HG03039 (cell line): ENCODE results near the gene KCNH2.

ENCODE experiments used
- ATAC-seq: cut with Tn5 transposase; IDR thresholded peaks from one replicate; pipeline ENCODE4 v1.9.1; 2021; ENCODE audit warnings: mild to moderate bottlenecking, moderate library complexity; ENCODE audit not compliant: unreplicated experiment

The KCNH2 gene

DNA sequence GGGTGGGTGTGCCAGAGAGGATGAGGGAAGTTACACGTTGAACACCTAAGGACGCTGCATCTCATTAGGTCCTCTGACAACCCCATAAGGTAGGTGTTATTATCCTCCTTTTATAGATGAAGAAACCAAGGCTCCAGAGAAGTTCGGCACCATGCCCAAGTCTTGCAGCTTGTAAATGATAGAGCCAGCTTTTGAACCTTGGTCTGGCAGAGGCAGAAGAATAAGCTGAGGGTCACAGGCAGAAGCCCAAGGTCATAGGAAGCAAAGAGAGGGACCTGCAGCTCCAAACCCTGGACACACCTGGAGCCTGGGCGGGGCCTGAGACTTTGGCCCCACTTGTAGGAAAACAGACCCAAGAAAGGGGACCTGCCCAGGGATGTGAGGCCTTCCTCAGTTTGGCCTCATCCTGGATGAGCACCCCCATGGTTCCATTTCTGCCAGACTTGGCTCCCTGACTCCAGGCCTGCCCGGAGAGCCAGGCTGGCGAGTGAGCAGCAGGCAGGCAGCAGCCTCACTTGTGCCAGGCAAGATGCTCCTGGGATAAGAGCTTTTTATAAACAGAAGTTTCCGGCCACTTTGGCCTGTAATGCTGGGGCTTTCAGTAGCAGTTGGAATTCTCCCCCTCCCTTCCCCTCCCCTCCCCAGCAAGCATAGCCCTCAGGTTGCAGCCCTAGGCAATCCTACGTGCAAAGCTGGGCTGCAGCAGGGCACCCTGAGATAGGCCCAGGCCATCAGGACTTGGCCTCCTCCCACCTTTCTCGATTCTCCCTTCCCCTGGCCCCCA lies 2.4 kb downstream of the KCNH2 start:
- ATAC-seq = no peak

DNA sequence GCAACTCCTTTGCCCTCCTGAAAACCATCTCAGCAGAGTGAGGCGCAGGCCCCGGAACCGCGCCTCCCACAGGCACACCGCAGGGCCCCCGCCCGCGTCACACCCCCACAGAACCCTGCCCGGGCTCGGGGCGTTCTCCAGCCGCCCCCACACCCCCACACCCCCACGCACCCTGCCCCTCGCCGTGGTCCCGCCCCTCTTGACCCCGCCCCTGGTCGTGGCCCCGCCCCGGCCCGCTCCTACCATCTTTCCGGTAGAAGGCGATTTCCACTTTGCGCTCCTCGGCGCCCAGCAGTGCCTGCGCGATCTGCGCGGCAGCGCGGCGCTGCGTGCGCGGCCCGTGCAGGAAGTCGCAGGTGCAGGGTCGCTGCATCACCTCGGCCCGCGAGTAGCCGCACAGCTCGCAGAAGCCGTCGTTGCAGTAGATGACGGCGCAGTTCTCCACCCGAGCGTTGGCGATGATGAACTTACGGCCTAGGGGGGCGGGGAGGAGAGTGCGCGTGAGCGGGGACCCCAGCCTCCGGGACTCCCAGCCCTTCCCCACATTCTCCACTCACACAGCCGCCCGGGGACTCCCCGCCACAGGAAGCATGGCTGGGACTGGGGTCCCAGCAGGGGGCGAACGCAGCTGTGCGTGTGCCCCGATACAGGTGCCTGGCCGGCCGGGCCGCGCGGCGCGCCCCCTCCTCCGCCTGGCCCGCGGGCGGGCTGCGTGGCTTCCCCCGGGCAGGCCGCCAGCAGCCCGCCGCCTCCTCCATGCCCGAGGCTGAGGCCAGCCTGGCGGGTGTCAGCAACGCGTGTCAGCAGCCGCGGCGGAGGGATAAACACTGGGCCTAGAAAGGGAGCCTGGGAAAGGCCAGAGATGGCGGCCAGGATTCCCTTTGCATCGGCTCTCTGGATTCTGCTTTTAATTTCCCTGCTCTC lies 3.4 kb downstream of the KCNH2 start:
- peak; percentile 56 for ATAC-seq

DNA sequence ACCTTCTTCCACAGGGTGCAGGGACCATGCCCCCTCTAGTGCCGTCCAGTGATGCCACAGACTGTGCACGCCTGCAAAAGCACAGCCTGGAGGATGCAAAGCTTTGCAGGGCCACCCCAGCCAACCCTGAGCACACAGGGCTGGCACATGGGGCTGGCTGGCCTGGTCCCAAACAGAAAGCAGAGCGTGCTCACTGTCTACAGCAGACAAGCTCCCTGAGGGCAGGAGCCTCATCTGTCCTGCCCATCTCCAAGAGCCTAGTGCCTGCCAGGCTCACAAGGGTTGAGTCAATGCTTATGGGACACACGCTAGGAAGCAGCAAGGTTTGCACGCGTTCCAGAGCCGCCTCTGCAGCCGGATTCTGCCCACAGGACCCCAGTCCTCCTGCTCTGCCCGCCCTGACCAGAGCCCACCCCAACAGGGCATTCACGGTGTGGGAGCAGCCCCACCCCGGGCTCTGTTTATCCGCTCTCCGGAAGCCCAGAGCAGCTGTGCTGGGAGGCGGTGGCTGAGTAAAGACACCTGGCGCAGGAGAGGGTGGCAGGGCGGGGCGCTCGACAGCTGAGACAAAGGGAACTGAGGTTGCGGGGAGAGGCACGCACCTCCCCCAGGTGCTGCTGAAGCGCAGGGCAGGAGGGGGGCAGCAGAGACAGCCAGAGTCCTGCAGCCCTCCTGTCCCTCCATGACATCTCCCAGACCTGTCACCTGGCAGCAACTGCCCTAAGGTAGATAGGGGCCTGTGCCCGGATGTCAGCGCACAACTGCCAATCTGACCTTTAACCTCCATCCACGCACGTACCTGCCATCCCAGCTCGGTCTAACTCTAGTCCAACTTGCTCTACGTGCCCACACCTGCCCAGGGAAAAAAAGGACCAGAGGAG lies 4.3 kb downstream of the KCNH2 start:
- ATAC-seq = no peak

DNA sequence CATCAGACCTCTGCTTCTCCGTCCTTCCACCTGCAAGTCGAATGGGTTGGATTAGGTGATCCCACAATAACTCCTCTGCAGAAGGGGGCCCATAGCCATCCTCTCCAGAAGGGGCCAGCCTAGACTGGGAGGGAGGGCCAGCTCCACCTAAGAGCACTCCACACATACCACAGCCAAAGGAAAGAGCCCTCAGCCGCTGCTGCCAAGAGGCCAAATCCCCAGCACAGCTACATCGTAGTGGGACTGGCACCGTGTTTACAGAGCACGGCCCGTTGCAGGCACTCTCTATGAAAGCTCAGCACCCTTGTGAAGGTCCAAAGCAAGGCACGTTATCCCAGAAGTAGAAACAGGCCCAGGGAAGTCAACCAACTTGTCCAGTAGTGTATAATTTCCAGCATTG lies 5.4 kb downstream of the KCNH2 start:
- ATAC-seq = no peak

DNA sequence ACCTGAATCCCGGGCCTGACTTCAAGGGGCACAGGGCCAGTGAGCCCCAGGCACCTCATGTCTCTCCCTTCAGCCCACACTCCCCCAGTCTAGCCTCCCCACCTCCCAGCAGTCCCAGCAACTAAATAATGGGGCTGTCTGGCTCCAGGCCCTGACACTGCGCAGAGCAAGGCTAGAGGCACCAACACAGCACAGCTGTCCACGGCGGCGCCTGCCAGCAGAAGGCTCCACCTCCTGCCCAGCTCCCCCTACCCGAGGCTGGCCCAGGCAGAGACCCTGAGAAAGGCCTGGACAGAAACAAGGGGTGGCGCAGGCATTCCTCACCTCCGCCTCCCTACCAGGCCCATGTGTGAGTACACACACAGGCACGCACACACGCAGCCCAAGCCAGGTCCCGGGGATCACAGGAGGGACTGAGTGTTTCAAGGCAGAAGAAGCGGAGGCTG lies 6.1 kb downstream of the KCNH2 start:
- no peak for ATAC-seq

DNA sequence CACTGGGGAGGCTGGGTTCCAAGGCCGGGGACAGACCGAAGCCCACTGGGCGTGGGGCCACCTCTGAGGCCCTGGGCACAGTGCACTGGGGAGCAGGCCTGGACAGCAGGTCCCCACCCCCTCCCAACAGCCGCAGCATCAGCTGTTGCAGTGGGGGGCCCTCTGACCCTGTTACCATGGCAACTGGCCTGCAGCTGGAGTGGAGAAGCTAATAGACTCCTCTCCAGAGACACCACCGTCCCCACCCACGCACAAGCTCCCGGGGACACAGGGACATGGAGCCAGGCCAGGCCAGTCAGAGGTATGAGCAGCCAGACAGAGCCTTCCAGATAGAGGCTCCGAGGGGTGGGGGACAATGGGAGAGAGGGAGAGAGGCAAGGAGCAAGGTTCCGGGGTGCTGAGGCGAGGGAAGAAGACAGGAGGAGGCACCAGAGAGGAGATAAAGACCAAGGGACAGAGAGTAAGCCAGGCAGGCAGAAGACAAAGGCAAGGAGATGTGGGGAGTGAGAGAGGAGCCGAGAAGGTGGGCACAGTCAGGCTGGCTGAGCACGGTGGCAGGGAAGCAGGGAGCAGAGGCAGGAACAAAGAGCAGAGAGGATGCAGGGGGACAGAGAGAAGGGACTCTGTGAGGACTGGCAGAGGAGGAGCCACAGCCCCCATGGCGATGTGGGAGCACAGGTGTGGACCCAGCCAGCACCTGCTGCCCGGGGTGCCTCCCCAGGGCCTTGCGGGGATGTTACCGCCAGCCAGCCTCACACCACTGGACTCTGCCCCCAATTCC lies 6.7 kb downstream of the KCNH2 start:
- no peak for ATAC-seq

DNA sequence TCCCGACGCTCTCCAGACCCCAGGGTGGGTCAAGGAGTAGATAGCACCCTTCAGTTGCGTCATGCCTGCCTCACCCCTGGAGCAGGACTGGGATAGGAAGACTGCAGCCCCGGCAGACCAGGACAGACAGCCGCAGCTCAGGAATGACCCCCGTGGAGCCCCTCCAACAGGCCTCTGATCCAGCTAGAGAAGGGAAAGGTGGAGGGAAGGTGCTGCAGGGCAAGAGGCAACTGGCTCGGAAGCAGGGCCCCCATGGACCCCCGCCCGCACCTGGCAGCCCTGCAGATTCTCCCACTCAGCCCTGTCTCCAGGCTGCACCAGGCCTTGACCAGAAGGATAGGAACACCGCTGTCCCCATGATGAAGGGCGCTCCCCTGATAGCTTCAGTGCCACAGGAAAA lies 7.7 kb downstream of the KCNH2 start:
- ATAC-seq = no peak

DNA sequence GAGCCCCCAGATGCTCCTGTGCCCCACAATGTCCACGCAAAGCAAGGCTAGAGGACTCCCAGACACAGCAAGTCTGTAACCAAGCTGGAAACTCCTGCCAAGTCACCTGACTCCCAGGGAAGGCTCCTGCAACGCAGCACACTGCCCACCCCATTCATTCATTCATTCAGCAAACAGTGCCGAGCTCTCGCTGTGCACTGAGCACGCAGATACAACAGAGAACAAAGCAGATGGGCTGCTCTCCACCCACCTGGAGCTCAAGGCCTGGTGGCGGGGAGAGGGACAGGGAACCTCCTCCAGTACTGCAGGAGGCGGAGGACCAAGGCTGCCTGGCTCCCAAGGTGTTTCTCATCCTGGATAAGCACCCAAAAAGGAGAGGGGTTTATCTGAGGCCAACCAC lies 8.6 kb downstream of the KCNH2 start:
- ATAC-seq = no peak

DNA sequence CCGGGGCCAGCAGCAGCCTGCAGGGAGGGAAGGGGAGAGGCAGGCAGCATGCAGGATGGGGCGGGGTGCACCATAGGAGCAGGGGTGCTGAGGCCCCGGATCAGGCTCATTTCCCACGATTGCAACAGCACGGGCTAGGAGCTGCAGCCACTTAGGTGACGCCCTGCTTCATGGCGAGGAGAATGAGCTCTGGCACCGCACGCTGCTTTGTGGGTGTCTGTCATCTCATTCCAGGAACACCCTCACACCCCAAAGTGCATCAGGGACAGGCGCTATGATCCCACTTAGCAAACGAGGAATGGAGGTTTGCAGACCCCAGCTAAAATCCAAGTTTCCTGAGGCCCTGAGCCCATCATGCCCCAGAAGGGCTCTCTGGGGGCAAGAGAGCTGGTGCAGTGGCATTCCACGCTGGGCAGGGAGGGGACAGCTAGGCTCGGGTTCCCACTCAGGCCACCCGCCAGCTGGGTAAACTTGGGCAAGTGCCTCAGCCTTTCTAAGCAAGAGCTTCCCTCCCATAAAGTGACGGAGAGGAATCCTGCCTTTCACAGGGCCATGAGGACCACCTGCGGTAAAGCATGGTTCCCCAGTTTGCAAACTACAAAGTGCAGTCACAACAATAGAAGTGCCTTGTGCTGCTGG lies 9.3 kb downstream of the KCNH2 start:
- no peak for ATAC-seq

DNA sequence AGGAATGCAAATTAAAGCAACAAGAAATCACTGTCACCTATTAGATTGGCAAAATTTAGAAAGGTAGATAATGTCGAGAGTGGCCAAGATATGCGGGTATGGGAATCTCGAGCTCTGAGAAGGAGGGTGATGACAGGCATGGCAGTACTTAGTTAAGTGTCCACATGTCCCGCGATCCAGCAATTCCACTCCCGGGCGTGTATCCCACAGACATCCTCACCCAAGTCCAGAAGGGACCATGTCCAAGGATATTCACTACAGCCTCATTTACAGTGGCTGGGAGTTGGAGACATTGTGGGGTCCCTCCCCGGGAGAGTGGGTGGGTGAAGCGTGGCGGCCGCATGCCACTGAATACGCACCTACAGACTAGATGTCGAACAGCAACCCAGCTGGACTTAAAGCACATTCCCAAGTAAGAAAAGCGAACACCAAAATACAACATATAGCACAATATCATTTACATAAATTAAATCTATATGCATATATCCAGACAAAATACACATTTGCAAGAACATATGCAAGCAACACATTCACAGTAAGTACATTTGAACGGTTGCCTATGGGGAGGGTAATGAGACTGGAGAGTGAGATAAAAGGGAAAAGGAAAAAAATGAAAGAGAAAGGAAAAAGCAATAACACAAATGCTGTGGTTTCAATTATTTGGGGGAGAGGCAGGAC lies 9.9 kb downstream of the KCNH2 start:
- ATAC-seq = no peak

DNA sequence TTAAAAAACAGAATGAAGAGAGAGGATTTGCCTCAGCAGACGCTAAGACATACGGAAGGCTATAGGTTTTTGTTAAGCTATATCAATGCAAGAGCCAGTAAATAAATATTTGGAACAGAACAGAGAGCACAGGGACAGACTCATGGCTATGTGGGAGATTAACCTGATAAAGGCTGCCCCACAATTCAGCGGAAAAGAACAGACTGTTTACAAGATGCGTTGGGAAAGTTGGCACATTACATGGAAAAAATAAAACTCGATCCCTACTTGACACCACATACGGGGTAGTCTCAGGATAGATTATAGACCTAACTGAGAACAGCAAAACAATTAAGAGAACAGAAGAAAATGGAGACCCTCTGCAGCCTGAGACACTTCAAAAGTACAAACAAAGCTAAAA lies 10.8 kb downstream of the KCNH2 start:
- no peak for ATAC-seq

DNA sequence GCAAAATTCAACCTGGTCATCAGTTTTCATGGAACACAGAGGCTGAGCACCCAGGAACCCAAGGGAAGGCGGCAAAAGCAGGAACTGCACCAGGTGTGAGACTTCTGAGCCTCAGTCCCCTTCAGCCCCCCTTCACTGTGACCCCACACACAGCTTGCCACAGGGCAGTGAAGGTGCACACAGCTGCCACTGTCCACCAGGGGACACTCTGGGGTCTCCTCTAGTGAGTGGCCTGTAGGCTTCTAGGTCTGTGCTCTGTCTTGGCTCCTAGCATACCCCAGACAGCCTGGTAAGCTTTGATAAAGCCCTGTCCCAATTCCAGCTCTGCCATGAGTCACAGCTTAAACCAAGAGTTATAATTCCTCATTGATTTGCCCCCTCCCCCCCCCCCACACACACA lies 12.1 kb downstream of the KCNH2 start:
- ATAC-seq = no peak

DNA sequence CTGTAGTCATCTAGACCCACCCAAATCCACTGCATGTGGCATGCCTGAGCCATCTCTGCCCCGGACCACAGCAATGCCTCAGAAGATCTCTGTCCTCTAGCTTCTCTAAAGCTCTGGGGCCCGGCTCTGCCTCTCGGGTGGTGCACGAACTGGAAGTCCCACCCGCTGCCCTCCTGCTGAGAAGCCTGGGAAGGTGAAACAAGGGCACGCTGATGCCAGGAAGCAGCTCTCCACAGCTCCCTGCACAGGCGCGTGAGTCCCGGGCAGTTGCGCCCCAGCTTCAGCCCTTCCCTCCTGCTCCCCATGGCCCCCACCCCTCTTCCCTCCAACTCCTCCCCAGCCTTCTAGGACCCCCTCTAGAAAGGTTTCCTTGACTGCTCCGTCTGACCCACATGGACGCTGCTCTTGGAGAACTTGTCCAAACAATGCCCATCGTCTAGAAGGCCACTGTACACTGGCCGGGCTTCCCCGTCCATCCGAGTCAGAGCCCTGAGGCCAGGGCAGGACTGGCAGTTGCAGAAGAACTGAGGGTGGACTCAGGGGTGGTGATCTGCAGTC lies 12.8 kb downstream of the KCNH2 start:
- no peak for ATAC-seq

DNA sequence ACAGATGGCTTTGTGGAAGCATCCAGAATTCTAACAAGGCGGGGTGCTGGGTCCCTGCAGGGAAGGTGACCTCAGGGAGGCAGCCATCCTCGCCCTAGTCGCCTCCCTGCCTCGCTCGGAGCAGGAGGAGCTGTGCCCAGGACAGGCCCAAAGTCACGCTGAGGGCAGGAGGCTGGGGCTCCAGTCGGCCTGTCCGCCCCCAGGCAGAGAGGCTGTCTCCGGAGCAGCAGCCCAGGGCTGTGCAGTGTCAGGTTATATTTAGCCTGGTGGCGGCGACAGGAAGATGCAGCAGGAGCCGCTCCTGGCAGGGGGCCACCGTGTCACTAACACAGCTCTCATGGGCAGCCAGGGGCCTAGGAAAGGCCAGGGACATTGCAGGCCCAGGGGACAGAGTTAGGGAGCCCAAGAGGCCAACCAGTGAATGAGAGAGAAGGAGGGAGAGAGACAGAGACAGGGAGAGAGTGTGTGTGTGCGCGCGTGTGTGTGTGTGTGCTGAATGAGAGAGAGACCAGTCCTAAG lies 13.5 kb downstream of the KCNH2 start:
- ATAC-seq = no peak

DNA sequence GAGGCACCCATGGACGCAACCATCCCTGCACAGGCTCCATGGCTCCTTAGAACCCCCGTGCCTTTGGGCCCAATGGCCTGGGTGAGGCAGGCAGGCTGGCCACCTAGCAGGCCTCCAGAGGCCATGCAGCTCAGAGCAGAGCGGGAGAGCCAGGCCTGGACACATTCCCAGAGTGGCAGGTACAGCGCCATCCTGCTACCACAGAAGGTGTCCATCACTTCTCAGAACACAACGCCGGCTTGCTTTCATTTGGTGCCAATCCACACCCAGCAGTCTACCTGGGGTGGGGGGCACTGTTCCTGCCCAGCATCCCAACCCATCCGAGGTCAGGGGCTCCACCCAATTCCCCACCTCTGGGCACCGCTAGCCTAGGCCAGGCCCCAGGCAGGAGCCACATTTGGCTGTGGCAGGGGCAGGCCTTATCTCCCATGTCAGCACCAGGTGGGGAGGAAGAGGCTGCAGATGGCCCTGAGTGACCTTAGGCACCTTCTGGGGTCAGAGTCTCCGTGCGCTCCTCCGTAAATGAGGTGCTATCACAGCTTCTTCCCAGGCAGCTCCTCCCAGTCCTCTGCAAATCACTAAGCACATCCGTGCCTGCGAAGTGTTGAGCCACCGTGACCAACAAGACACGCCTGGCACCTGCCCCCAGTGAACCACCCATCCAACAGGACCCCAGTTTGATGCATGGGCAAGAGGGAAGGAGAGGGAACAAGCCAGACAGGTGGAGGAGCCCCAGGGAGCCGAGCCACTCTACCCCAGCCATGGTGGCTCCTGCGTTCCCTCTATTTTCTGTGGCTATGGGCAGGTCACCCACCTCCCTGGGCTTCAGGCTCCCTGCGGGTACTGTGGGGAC lies 14.2 kb downstream of the KCNH2 start:
- ATAC-seq = no peak

DNA sequence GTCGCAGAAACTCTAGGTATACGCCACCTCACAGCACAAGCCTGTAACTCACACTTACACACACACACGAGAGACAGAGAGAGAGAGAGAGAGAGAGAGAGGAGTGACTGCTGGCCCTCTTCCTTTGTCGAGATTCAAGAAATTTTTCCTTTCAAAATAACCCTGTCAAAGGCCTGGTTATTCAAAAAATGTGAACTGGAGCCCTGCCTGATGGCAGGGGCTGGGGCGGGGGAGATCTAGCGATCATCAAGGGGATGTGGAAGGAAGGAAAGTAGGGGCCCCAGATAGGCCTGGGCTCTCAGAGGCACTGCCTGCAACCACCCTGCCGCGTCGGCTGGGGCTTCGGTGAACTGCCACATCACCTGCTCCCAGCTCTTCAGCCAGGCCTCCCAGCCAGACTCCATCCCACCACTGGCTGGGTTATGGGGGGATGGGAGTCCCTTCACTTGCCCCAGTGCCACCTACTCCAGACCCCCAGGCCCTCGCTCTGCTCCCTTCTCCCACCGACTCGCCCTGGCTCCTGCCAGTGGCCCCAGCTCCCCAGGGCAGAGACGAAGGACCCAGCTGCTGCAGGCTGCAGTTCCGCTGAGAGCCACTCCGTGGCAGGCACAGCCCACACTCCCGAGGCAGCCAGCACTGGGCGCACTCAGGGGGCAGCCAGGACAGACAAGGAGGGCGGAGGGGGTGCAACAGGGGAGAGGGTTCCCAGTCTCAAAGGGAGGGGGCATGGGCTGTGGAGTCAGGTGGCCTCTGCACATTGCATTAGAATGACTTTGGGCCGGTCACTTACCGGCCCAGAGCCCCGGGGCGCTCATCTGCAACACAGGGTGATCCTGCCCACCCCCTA lies 15.3 kb downstream of the KCNH2 start:
- ATAC-seq = no peak

DNA sequence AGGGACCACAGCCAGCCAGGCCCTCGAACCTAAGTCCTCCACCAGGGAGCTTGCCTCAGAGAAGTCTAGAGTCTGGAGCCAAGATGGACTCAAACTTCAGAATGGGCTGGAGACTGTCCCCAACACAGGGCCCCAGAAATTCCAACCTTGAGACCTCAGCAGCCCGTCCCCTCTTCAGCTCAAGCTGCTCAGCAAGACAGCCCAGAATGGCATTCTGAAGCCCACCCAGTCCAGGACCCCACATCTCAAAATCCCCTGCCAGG lies 15.9 kb downstream of the KCNH2 start:
- no peak for ATAC-seq
